ENCODE data around the gene ROR2. TPM values are rescaled to one million over a fixed set of nuclear protein-coding genes. Genes with fewer than 3 reads are reported as not detected.

The ROR2 gene
- total RNA-seq, 1 donor from 2014 or later = 0.74 TPM

DNA sequence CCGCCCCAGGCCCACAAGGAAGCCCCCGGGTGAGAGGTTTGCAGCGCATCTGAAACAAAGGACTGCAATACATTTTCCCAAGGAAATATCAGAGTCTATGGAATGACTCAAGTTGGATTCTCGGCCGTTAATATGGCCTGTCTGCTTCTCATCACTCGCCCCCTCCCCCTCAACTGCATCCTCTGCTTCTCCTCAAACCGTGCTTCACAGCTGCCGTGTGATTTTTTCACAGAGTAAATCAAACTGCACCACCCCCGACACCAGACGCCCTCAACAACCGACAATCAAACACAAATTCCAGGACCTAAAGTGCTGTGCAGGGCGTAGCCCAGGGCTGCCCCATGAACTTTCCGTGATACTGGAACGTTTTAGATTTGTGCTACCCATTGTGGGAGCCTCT lies 176.9 kb downstream of the ROR2 start:
- intact Hi-C loops (cut with micrococcal nuclease) = loop anchor here (10.0 kb wide), 1 partner anchor 172 kb away; no protein-coding TSS in a partner anchor
- Histone ChIP-seq H3K27me3 (ENCODE audit: low read depth) (peaks cover 69% of the 10 kb centered on the region), H3K4me1 (no peaks in the 10 kb centered on the region), H3K9me3 (replicated peaks) (no peaks in the 10 kb centered on the region), H3K27ac (replicated peaks) (no peak overlapping the region), H3K36me3 (no peaks in the 10 kb centered on the region), H3K4me3 (no peak overlapping the region)
- TF ChIP-seq CTCF (IDR thresholded peaks at IDR 0.05; ENCODE audit: borderline replicate concordance) = no peak
- DNase-seq = no peak

- H3K27me3 ChIP-seq (ENCODE audit: low read depth) = peaks cover 71% of the 10 kb centered on the region
- no peak for TF ChIP-seq CTCF (IDR thresholded peaks at IDR 0.05; ENCODE audit: borderline replicate concordance)
- no peak for DNase-seq
- H3K4me3 ChIP-seq = no peak overlapping the region
- H3K9me3 ChIP-seq (replicated peaks) = no peaks in the 10 kb centered on the region
- H3K27ac ChIP-seq (replicated peaks) = no peak overlapping the region
- H3K4me1 ChIP-seq = no peaks in the 10 kb centered on the region
- no peaks in the 10 kb centered on the region for H3K36me3 ChIP-seq
- intact Hi-C loops (cut with micrococcal nuclease) = loop anchor here (10.0 kb wide), 1 partner anchor 173 kb away; no protein-coding TSS in a partner anchor
Measured at GRCh38 chr9:91771864-91772263, 178.2 kb downstream of the ROR2 start.

- H3K36me3 ChIP-seq = no peaks in the 10 kb centered on the region
- H3K27ac ChIP-seq (replicated peaks) = no peak overlapping the region
- no peaks in the 10 kb centered on the region for H3K4me1 ChIP-seq
- no peak overlapping the region for H3K4me3 ChIP-seq
- no peak for TF ChIP-seq CTCF (IDR thresholded peaks at IDR 0.05; ENCODE audit: borderline replicate concordance)
- intact Hi-C loops (cut with micrococcal nuclease) = loop anchor here (10.0 kb wide), 1 partner anchor 174 kb away; no protein-coding TSS in a partner anchor
- H3K9me3 ChIP-seq (replicated peaks) = no peaks in the 10 kb centered on the region
- H3K27me3 ChIP-seq (ENCODE audit: low read depth) = peaks cover 66% of the 10 kb centered on the region
- no peak for DNase-seq
Measured at GRCh38 chr9:91771027-91771426, 179.0 kb downstream of the ROR2 start.

GRCh38 chr9:91770229-91770628 lies 179.8 kb downstream of the ROR2 start:
- Histone ChIP-seq H3K27ac (replicated peaks) (no peak overlapping the region), H3K27me3 (ENCODE audit: low read depth) (peaks cover 66% of the 10 kb centered on the region), H3K36me3 (no peaks in the 10 kb centered on the region), H3K9me3 (replicated peaks) (peaks cover 4% of the 10 kb centered on the region), H3K4me1 (no peaks in the 10 kb centered on the region), H3K4me3 (no peak overlapping the region)
- intact Hi-C loops (cut with micrococcal nuclease) = loop anchor here (10.0 kb wide), 1 partner anchor 175 kb away; no protein-coding TSS in a partner anchor
- no peak for TF ChIP-seq CTCF (IDR thresholded peaks at IDR 0.05; ENCODE audit: borderline replicate concordance)
- DNase-seq = no peak

DNA sequence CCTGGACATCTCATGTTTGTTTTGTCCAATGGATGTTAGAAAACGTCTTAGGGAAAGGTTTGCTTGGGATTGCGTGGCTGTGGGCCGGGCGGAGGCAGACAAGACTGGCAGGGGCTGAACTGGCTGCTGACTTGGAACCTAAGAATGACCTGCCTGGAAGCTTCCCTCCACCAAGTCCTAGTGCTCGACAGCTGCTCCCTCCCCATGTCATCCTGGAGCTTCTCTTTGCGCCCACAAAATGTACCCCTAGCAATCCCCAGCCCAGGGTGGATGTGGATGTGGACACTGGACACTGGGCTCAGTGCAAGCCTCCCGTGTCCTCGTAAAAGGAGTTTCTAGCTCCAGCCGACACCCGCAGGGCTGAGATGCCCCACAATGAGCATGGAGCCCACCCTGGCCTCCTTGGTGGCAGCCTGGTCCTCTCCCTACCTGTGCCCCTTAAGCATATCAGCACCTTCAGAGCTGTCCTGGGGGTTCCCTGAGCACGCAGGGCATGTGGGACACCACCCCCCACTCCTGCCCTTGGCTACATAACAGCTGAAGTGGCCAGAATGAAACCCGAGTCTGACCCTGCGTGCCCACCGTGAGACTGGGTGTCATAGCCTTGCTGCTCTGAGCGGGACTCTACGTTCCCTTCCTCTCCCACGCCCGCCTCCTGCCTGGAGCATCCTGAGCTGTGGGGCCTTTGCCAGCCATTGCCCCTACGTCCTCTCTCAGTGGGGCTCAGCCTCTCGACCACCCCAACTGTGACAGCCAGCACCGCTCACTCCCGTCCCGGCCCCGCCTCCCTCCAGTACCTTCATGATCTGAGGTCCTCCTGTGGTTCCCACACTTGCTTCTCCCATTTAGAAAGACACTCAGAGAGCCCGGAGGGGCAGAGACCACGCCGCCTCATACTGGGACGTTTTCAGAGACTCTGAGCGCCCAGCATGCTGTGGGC lies 180.8 kb downstream of the ROR2 start:
- no peak overlapping the region for H3K27ac ChIP-seq (replicated peaks)
- TF ChIP-seq CTCF (IDR thresholded peaks at IDR 0.05; ENCODE audit: borderline replicate concordance) = no peak
- H3K4me3 ChIP-seq = no peak overlapping the region
- peaks cover 58% of the 10 kb centered on the region for H3K27me3 ChIP-seq (ENCODE audit: low read depth)
- peaks cover 13% of the 10 kb centered on the region for H3K9me3 ChIP-seq (replicated peaks)
- intact Hi-C loops (cut with micrococcal nuclease) = no loop called here
- DNase-seq = no peak
- no peaks in the 10 kb centered on the region for H3K36me3 ChIP-seq
- no peaks in the 10 kb centered on the region for H3K4me1 ChIP-seq

Data from left ventricle myocardium inferior (tissue), 1 donor.